ENCODE measurements around the gene CCDC150.
"Not testable (repeated sequence)": the region's sequence is repeated elsewhere in the genome, so short reads cannot be mapped to it uniquely, and the experiment has no call there.

CCDC150 gene

DNA sequence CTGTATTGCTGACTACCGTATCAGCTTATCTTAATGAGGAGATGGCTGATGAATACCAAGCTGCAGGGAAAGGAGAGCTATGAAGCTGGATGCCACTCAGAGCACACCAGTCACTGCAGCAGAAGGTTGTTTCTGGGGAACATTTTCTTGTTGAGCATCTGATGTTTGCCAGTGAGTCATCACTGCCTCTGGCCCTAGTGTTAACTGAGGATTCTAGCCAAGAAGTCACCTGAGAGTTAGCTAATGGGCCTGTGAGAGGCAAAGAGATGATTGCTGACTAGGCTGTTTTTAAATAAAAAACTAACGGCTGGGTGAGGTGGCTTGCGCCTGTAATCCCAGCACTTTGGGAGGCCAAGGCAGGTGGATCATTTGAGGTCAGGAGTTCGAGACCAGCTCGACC, 37.9 kb downstream of the CCDC150 start:
- peak; percentile 51 for DNase-seq (ENCODE audit: low read depth)

DNA sequence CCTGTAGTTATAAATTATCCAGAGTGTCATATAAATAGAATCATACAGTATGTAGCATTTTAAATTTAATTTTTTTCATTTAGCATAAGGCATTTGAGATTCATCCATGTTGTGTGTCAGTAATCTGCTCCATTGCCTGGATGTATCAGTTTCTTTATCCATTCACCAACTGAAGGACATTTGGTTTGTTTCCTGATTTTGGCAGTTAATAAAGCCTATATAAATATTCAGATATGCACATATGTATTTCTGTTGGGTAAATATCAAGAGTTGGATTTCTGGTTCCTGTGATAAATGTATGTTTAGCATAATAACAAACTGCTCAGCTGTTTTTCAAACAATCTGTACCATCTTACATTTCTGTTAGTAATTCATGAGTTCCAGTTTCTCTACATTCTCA, 39.9 kb downstream of the CCDC150 start:
- TF ChIP-seq, protein P1, sequence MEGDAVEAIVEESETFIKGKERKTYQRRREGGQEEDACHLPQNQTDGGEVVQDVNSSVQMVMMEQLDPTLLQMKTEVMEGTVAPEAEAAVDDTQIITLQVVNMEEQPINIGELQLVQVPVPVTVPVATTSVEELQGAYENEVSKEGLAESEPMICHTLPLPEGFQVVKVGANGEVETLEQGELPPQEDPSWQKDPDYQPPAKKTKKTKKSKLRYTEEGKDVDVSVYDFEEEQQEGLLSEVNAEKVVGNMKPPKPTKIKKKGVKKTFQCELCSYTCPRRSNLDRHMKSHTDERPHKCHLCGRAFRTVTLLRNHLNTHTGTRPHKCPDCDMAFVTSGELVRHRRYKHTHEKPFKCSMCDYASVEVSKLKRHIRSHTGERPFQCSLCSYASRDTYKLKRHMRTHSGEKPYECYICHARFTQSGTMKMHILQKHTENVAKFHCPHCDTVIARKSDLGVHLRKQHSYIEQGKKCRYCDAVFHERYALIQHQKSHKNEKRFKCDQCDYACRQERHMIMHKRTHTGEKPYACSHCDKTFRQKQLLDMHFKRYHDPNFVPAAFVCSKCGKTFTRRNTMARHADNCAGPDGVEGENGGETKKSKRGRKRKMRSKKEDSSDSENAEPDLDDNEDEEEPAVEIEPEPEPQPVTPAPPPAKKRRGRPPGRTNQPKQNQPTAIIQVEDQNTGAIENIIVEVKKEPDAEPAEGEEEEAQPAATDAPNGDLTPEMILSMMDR (IDR thresholded peaks at IDR 0.05; ENCODE audit: low read length, missing control alignments): no peak
- DNase-seq (ENCODE audit: low read depth): no peak
- no peak overlapping the region for H3K4me3 ChIP-seq (replicated peaks; ENCODE audit: low read depth, low read length)

More for the DNA sequence above, 37.9 kb downstream of the CCDC150 start:
- TF ChIP-seq, protein P1 (IDR thresholded peaks at IDR 0.05; ENCODE audit: low read length, missing control alignments): no peak
- no peak overlapping the region for H3K4me3 ChIP-seq (replicated peaks; ENCODE audit: low read depth, low read length)

DNA sequence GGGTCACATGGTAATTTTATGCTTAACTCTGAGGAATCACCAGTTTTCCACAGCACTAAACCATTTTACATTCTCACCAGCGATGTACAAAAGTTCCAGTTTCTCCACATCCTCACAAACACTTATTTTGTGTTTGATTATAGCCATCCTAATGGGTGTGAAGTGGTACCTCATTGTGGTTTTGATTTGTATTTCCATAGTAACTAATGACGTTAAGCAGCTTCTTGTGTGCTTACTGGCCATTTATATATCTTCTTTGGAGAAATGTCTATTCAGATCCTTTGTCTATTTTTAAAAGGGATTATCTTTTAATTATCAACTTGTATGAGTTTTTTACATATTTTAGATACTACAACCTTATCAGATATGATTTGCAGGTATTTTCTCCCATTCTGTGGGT, 42.0 kb downstream of the CCDC150 start:
- TF ChIP-seq, protein P1 (IDR thresholded peaks at IDR 0.05; ENCODE audit: low read length, missing control alignments): no peak
- no peak for DNase-seq (ENCODE audit: low read depth)

DNA sequence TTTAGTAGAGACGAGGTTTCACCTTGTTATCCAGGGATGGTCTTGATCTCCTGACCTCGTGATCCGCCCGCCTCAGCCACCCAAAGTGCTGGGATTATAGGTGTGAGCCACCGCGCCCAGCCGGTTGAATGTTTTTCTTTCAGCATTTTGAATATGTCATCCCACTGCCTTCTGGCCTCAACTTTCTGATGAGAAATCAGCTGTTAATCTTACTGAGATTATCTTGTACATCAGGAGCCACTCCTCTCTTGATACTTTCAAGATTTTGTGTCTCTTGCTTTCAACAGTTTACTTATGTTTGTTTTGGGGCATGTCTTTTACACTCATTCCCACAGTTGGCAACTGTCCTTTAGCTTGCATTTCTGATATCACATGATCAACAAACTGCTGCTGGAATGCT, 46.3 kb downstream of the CCDC150 start:
- no peak overlapping the region for H3K4me3 ChIP-seq (replicated peaks; ENCODE audit: low read depth, low read length)
- TF ChIP-seq, protein P1 (IDR thresholded peaks at IDR 0.05; ENCODE audit: low read length, missing control alignments): no peak
- no peak for DNase-seq (ENCODE audit: low read depth)

More for the DNA sequence above, 42.0 kb downstream of the CCDC150 start:
- no peak overlapping the region for H3K4me3 ChIP-seq (replicated peaks; ENCODE audit: low read depth, low read length)

DNA sequence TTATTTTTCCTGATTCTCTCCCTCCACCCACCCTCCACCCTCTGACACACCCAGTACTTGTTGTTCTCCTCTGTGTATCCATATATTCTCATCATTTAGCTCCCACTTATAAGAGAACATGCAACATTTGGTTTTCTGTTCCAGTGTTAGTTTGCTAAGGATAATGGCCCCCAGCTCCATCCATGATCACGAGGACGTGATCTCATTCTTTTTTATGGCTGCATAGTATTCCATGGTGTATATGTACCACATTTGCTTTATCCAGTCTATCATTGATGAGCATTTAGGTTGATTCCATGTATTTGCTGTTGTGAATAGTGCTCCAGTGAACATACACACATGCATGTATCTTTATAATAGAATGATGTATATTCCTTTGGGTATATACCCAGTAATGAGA, 47.2 kb downstream of the CCDC150 start:
- not testable (repeated sequence) for DNase-seq (ENCODE audit: low read depth); H3K4me3 ChIP-seq (replicated peaks; ENCODE audit: low read depth, low read length)

DNA sequence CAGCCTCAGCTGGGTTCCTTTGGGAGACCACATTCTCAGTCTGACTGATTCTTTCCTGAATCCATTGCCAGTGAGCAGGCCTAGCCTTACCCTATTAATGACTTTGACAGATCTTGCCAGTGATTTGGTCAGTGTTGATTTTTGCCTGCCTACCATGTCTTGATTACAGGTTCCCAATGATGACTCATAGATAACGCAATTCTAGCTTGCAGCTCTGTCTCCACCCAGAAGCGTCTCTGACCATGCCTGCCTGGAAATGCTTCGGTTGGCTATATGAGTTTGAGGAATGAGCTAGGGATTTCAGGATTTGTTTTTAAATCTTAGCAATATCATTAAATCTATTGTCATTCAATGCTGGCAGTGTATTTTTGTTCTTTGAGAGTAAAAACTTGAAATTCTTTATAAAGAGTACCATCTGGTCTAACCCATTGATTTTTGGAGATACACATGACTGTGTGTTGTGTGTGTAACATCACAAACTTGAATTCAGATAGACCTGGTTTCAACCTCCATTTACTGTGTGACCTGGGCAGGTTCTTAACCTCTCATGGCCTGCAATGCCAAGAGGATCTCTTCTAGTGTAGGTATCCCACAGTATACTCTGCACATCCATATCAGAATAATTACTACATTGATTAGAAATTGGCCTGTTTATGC, 57.0 kb downstream of the CCDC150 start:
- H3K4me3 ChIP-seq (replicated peaks; ENCODE audit: low read depth, low read length): no peak overlapping the region
- peak; percentile 60 for DNase-seq (ENCODE audit: low read depth)
- TF ChIP-seq, protein P1 (IDR thresholded peaks at IDR 0.05; ENCODE audit: low read length, missing control alignments): no peak

DNA sequence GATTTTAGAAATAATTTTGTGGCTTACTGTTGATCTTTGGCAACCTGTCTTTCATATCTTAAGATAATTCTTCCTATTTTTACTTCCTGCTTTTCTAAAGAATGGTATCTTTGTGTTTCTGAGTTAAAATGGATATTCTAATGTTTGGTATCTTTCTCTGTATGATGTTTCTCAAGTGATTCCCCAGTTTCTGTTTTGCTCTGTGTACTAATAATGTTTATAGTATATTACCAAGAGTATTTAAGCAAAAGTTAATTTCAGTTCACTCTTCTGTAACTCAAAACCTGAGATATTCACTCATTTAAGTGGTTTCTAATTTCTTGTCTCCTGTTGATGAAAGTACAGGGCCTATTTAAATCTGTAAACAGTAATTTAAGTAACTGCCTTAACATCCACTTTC, 58.3 kb downstream of the CCDC150 start:
- no peak overlapping the region for H3K4me3 ChIP-seq (replicated peaks; ENCODE audit: low read depth, low read length)
- DNase-seq (ENCODE audit: low read depth): no peak
- TF ChIP-seq, protein P1 (IDR thresholded peaks at IDR 0.05; ENCODE audit: low read length, missing control alignments): no peak

Measured in fibroblast of pulmonary artery (primary cell).